Astrocyte of the cerebellum (primary cell): ENCODE data around the gene TAMALIN.

ENCODE experiments used
- DNase-seq: peaks from one replicate; pipeline ENCODE4 v3.0.0-alpha.2; 2011; ENCODE audit warnings: low read depth
- H3K4me3 ChIP-seq: 2 replicates; pipeline ENCODE4 v1.5.1; 2011; ENCODE audit warnings: mild to moderate bottlenecking, low read depth, low read length, moderate library complexity
- CTCF ChIP-seq: IDR thresholded peaks from 2 replicates; pipeline ENCODE4 v1.5.1; 2012; ENCODE audit warnings: low read length, low read depth, moderate library complexity, mild to moderate bottlenecking; ENCODE audit errors: missing control alignments
- in situ Hi-C: cut with HindIII; loops from 2 replicates; pipeline ENCODE4 v1.10.0; 2017; ENCODE audit warnings: low sequenced_read_pairs

The TAMALIN gene

GRCh38 chr12:52010692-52011601 lies 4.2 kb downstream of the TAMALIN start:
- DNase-seq: no peak
- in situ Hi-C loops: no loop called here
- H3K4me3 ChIP-seq: peak overlapping the region; percentile 2
- no peak for TF ChIP-seq CTCF

GRCh38 chr12:52011602-52012214 lies 5.0 kb downstream of the TAMALIN start:
- TF ChIP-seq CTCF: no peak
- no peak overlapping the region for H3K4me3 ChIP-seq
- in situ Hi-C loops: no loop called here
- no peak for DNase-seq

GRCh38 chr12:52013626-52014310 lies 7.0 kb downstream of the TAMALIN start:
- in situ Hi-C loops: no loop called here
- no peak for TF ChIP-seq CTCF
- DNase-seq: no peak
- H3K4me3 ChIP-seq: no peak overlapping the region

GRCh38 chr12:52014567-52015530 lies 8.1 kb downstream of the TAMALIN start:
- no peak for TF ChIP-seq CTCF
- H3K4me3 ChIP-seq: no peak overlapping the region
- DNase-seq: no peak
- in situ Hi-C loops: no loop called here

GRCh38 chr12:52015532-52016041 lies 8.8 kb downstream of the TAMALIN start:
- in situ Hi-C loops: no loop called here

More at GRCh38 chr12:52015532-52016041, 8.8 kb downstream of the TAMALIN start:
- no peak overlapping the region for H3K4me3 ChIP-seq
- TF ChIP-seq CTCF: no peak
- DNase-seq: no peak
